GM18499 (cell line): Measurements from ENCODE around the gene NFAM1.

Experiments
- ATAC-seq: cut with Tn5 transposase; IDR thresholded peaks from one replicate; pipeline ENCODE4 v1.9.1; 2021; ENCODE audit warnings: moderate number of reproducible peaks; ENCODE audit not compliant: insufficient read depth, unreplicated experiment

NFAM1 gene

GRCh38 chr22:42417645-42418305 is 14.4 kb downstream of the NFAM1 start:
- ATAC-seq, result no peak

DNA sequence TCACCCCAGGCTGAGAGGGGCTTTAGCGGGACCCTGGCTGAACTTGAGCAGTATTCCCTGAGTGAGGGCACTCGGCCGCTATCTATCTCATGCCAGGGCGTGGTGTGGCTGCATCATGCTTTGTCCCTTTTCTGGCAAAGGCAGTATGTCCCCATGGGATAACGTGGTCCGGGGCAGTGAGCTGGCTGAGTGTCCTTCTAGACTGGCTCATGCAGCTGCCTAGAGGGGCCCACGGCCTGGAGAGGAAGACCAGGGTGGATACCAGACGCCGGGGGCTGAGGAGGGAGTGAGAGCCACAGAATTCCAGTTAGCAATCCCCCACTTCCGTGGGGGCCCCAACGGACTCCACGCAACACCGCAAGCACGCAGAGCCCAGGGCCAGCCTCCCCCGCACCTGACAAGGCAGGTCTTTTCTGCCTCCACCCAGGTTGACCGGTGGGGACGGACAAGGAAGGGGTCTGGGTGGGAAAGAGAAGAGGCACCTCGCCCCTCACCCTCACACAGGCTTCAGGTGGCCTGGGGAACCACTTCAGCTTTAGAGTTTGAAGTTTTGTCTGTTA is 15.5 kb downstream of the NFAM1 start:
- no peak for ATAC-seq

GRCh38 chr22:42414565-42415303 is 17.5 kb downstream of the NFAM1 start:
- no peak for ATAC-seq

- ATAC-seq, result no peak
Measured at GRCh38 chr22:42414021-42414420, 18.2 kb downstream of the NFAM1 start.

GRCh38 chr22:42412744-42413333 is 19.4 kb downstream of the NFAM1 start:
- no peak for ATAC-seq

GRCh38 chr22:42410708-42411107 is 21.5 kb downstream of the NFAM1 start:
- ATAC-seq, result no peak

DNA sequence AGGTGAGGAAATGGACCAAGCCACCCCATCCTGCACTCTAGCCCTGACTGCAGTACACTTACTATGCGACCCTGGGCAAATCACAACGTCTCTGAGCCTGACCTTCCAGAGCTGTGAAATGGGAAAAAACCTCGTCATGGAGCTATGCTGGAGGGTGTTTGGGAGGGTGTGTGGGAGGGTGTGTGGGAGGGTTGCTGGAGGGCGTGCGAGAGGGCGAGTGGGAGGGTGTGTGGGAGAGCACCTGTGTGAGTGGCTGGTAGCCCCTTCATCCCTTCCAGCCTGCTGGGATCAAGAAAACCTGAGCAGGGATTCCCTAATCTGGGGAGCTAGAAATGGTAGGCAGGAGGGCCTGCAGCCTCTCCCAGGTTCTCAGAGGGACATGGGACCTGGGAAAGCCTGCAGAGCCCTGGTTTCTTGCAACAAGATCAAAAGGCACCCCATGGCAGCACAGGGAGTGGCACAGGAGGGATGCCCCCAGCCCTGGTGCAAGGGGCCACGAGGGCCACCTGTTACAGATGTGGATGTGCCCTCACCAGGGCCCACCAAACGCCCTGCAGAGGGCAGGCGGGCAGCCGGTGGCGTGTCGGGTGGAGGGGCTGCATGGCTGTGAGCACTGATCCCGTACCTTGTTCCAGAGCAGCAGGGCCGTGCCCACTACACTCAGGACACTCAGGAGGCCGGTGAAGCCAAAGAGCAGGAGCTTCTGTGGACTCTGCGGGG is 23.2 kb downstream of the NFAM1 start:
- no peak for ATAC-seq

GRCh38 chr22:42408276-42408675 is 23.9 kb downstream of the NFAM1 start:
- no peak for ATAC-seq

GRCh38 chr22:42404266-42404665 is 27.9 kb downstream of the NFAM1 start:
- ATAC-seq, result no peak

DNA sequence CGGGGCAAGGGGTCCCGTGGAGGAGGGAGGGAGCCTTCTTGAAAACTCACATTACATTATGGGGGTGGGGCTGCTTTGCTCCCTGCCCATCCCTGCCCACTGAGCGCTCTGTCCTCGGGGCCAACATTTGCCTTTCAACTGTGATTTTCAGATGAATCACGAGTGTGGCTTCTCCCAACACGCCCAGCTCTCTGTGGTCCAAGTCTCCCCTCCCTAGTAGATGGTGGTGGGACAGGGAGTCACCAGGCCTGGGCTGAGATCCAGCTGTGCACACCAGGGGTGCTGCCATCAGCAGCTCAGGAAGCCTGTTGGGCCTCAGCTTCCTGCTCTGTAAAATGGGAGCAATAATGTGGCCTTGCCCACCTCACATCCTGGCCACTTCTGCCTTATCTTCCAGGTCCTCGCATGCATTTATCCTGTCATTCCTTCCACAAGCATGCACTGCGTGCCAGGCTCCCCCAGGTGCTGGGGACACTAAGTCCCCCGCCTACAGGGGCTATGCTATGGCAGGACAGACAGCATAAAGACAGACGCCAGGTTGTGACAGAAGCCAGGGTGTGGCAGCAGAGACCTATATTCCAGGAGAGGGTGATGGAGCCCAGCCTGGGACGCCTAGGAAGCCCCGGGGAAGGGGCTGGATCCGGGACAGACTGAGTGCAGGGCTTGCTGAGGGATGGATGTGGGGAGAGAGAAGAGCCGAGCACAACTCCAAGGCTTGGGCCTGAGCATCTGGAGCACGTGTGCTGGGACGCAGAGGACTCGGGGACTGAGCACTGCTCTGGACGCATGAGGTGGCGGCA is 30.5 kb downstream of the NFAM1 start:
- no peak for ATAC-seq

GRCh38 chr22:42400811-42401534 is 31.2 kb downstream of the NFAM1 start:
- ATAC-seq, result no peak

- ATAC-seq, result no peak
Measured at GRCh38 chr22:42399315-42400271, 32.6 kb downstream of the NFAM1 start.

GRCh38 chr22:42397332-42398249 is 34.6 kb downstream of the NFAM1 start:
- no peak for ATAC-seq

DNA sequence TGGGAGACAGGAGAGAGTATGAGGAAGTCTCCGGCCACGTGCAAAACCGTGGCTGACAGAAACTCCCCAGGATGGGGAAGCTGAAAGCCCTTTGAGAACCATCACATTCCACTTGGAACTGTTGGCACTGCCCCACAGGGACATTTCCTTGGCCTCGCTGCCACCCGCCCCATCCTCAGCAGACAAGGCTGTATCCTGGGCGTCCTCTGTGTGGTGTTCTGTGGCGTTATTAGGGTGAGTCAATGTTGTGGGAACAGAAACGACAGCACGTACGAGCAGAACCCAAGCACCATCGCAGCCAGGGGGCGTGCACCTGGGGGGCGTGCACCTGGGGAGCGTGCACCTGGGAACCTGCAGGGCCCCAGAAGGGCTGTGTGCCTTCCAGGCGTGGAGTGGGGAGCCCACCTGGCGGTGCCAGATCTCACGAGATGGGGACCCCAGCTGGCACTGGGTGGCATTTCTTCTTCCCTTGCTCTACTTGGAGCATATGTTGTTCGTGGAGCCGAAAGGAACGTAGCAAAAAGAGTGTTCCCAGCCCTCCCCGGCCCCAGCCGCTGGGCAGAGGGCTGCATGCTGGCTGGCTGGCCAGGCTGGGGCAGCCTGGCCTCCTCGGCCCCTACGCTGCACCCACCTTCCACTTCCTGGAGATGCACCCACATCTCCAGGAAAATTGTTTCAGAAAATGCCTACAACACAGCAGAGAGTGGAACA is 35.4 kb downstream of the NFAM1 start:
- ATAC-seq, result no peak

GRCh38 chr22:42389143-42389542 is 43.1 kb downstream of the NFAM1 start:
- no peak for ATAC-seq

- no peak for ATAC-seq
Measured at GRCh38 chr22:42388130-42388797, 43.9 kb downstream of the NFAM1 start.
